DND-41 (cell line): ENCODE measurements around the gene NTMT1.

Source experiments
- EZH2 ChIP-seq: IDR thresholded peaks from 3 replicates; pipeline ENCODE4 v1.6.1; 2012; ENCODE audit warnings: borderline replicate concordance, low read depth, mild to moderate bottlenecking, moderate library complexity, low read length, inconsistent platforms; ENCODE audit not compliant: severe bottlenecking
- TF ChIP-seq, protein P1 (sequence below): IDR thresholded peaks from 2 replicates; pipeline ENCODE4 v1.5.1; 2012; ENCODE audit warnings: borderline replicate concordance, low read length, moderate library complexity, mild to moderate bottlenecking; ENCODE audit not compliant: poor library complexity, severe bottlenecking; ENCODE audit errors: extremely low read depth

DNA sequence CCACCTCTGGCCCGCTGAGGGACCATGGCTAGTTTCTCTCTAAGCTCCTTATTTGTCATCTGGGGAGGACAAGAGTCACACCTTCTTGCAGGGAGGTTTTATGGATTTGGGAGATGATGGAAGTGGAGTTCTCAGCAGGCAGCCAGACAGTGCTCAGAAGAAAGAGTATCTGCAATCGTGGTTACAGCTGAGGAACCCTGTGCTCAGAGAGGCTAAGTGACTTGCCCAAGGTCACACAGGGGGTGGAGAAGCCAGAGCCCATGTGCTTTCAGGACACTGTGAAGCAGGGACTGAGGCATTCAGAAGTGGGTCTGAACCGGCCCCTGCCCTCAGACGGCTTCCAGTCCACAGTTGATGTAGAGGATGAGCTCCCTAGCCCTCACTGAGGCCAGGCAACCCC, 50.3 kb downstream of the NTMT1 start:
- TF ChIP-seq, protein P1, sequence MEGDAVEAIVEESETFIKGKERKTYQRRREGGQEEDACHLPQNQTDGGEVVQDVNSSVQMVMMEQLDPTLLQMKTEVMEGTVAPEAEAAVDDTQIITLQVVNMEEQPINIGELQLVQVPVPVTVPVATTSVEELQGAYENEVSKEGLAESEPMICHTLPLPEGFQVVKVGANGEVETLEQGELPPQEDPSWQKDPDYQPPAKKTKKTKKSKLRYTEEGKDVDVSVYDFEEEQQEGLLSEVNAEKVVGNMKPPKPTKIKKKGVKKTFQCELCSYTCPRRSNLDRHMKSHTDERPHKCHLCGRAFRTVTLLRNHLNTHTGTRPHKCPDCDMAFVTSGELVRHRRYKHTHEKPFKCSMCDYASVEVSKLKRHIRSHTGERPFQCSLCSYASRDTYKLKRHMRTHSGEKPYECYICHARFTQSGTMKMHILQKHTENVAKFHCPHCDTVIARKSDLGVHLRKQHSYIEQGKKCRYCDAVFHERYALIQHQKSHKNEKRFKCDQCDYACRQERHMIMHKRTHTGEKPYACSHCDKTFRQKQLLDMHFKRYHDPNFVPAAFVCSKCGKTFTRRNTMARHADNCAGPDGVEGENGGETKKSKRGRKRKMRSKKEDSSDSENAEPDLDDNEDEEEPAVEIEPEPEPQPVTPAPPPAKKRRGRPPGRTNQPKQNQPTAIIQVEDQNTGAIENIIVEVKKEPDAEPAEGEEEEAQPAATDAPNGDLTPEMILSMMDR: no peak
- TF ChIP-seq EZH2: no peak
